ENCODE results near the gene CHKA. TPM values are rescaled to one million over a fixed set of nuclear protein-coding genes. Genes with fewer than 3 reads are reported as not detected.

CHKA gene
- total and polyA plus RNA-seq, 9 of the 15 experiments (the other 6 are each of a cell fraction or from before 2014, with no cell fraction given): 3.6 to 37.0 (median 30.2) TPM

GRCh38 chr11:68040101-68040956 is 80.9 kb downstream of the CHKA start (continued):
- no peak for TF ChIP-seq ZBTB33 (CRISPR knock-in tag; IDR thresholded peaks at IDR 0.05)
- TF ChIP-seq ZNF76 (CRISPR knock-in tag; IDR thresholded peaks at IDR 0.05; ENCODE audit: borderline replicate concordance): no peak
- TF ChIP-seq ZNF740 (CRISPR knock-in tag; IDR thresholded peaks at IDR 0.05): peak; percentile 87
- TF ChIP-seq ZNF740 (tag; IDR thresholded peaks at IDR 0.05): peak in 1 of 2 experiments; percentile 82; a peak in 2 of 4 replicates
- TF ChIP-seq ZFP1 (CRISPR knock-in tag; IDR thresholded peaks at IDR 0.05): no peak
- no peak for TF ChIP-seq E2F1 (CRISPR knock-in tag; IDR thresholded peaks at IDR 0.05)
- TF ChIP-seq HDAC8 (tag; IDR thresholded peaks at IDR 0.05): 0 out of 2 replicates have a peak, but pooled peaks have one; percentile 38
- TF ChIP-seq EGR1 (conservative IDR thresholded peaks at IDR 0.05): no peak
- TF ChIP-seq XRCC5 (IDR thresholded peaks at IDR 0.05; ENCODE audit: low read depth, low read length): no peak
- no peak for TF ChIP-seq RNF219 (CRISPR knock-in tag; IDR thresholded peaks at IDR 0.05)
- no peak for TF ChIP-seq KAT2B (IDR thresholded peaks at IDR 0.05; ENCODE audit: low read depth, low read length)
- TF ChIP-seq ZNF232 (CRISPR knock-in tag; IDR thresholded peaks at IDR 0.05): no peak
- TF ChIP-seq, protein P1, sequence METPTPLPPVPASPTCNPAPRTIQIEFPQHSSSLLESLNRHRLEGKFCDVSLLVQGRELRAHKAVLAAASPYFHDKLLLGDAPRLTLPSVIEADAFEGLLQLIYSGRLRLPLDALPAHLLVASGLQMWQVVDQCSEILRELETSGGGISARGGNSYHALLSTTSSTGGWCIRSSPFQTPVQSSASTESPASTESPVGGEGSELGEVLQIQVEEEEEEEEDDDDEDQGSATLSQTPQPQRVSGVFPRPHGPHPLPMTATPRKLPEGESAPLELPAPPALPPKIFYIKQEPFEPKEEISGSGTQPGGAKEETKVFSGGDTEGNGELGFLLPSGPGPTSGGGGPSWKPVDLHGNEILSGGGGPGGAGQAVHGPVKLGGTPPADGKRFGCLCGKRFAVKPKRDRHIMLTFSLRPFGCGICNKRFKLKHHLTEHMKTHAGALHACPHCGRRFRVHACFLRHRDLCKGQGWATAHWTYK (CRISPR knock-in tag; IDR thresholded peaks at IDR 0.05): no peak
- no peak for TF ChIP-seq ZNF561 (CRISPR knock-in tag; conservative IDR thresholded peaks at IDR 0.05)
- TF ChIP-seq CEBPZ (IDR thresholded peaks at IDR 0.05; ENCODE audit: borderline replicate concordance, low read depth, low read length): no peak
